Trophoblast cell (in vitro differentiated cells and primary cell): ENCODE results near the gene SERPINB1.
A peak's percentile ranks its signal among the peaks of the same experiment; 100 is the strongest.

Experiments used
- DNase-seq, 2 donors: peaks; one replicate each; pipeline ENCODE4 v3.0.0-alpha.2; 2016
- H2AFZ ChIP-seq: 2 replicates; pipeline ENCODE4 v1.6.1; 2013; ENCODE audit warnings: low read length, moderate library complexity, mild to moderate bottlenecking; ENCODE audit not compliant: insufficient read depth, poor library complexity
- H2AK5ac ChIP-seq: 2 replicates; pipeline ENCODE4 v1.6.1; 2013; ENCODE audit warnings: mild to moderate bottlenecking, low read length
- H2BK120ac ChIP-seq: 2 replicates; pipeline ENCODE4 v1.6.1; 2013; ENCODE audit warnings: low read length, mild to moderate bottlenecking, moderate library complexity; ENCODE audit not compliant: insufficient read depth, poor library complexity
- H2BK12ac ChIP-seq: 2 replicates; pipeline ENCODE4 v1.6.1; 2013; ENCODE audit warnings: mild to moderate bottlenecking, low read length, moderate library complexity
- H2BK5ac ChIP-seq: 2 replicates; pipeline ENCODE4 v1.6.1; 2013; ENCODE audit warnings: low read length, low read depth, moderate library complexity, mild to moderate bottlenecking; ENCODE audit not compliant: poor library complexity
- H3K14ac ChIP-seq: 2 replicates; pipeline ENCODE4 v1.6.1; 2013; ENCODE audit warnings: mild to moderate bottlenecking, low read length
- H3K18ac ChIP-seq: 2 replicates; pipeline ENCODE4 v1.6.1; 2013; ENCODE audit warnings: mild to moderate bottlenecking, low read length
- H3K23ac ChIP-seq: 2 replicates; pipeline ENCODE4 v1.6.1; 2013; ENCODE audit warnings: low read length
- H3K27ac ChIP-seq: 2 replicates; pipeline ENCODE4 v1.5.1; 2013; ENCODE audit warnings: low read depth, mild to moderate bottlenecking, inconsistent platforms, low read length, moderate library complexity
- H3K27me3 ChIP-seq: 2 replicates; pipeline ENCODE4 v1.6.1; 2013; ENCODE audit warnings: inconsistent platforms, mild to moderate bottlenecking, low read length, moderate library complexity; ENCODE audit not compliant: insufficient read depth
- H3K36me3 ChIP-seq, 2 experiments: 1 replicate in 1 of 2; 2 replicates in 1 of 2; pipeline ENCODE4 v1.6.1; 2013; ENCODE audit warnings: low read length in 2 of 2, mild to moderate bottlenecking in 2 of 2, moderate library complexity in 1 of 2; ENCODE audit not compliant: insufficient read depth in 2 of 2, control insufficient read depth in 1 of 2
- H3K4ac ChIP-seq: 2 replicates; pipeline ENCODE4 v1.6.1; 2013; ENCODE audit warnings: low read depth, mild to moderate bottlenecking, low read length, moderate library complexity
- H3K4me1 ChIP-seq, 2 experiments: 1 replicate in 1 of 2; 2 replicates in 1 of 2; pipeline ENCODE4 v1.6.1; 2013; ENCODE audit warnings: low read length in 2 of 2, mild to moderate bottlenecking in 2 of 2, moderate library complexity in 1 of 2; ENCODE audit not compliant: insufficient read depth in 2 of 2, control insufficient read depth in 1 of 2
- H3K4me2 ChIP-seq: 2 replicates; pipeline ENCODE4 v1.6.1; 2013; ENCODE audit warnings: inconsistent platforms, mild to moderate bottlenecking, low read length, moderate library complexity
- H3K4me3 ChIP-seq: 2 replicates; pipeline ENCODE4 v1.5.1; 2013; ENCODE audit warnings: mild to moderate bottlenecking, low read depth, low read length, inconsistent platforms
- H3K79me1 ChIP-seq: one replicate; pipeline ENCODE4 v1.6.1; 2013; ENCODE audit warnings: low read length
- H3K79me2 ChIP-seq: 2 replicates; pipeline ENCODE4 v1.6.1; 2013; ENCODE audit warnings: low read length, mild to moderate bottlenecking; ENCODE audit not compliant: control insufficient read depth, insufficient read depth, poor library complexity
- H3K9ac ChIP-seq: 2 replicates; pipeline ENCODE4 v1.6.1; 2013; ENCODE audit warnings: mild to moderate bottlenecking, low read length
- H3K9me3 ChIP-seq: 2 replicates; pipeline ENCODE4 v1.6.1; 2013; ENCODE audit warnings: low read depth, mild to moderate bottlenecking, control low read depth, inconsistent platforms, low read length; ENCODE audit not compliant: insufficient read depth
- H4K12ac ChIP-seq: 2 replicates; pipeline ENCODE4 v1.6.1; 2013; ENCODE audit warnings: low read depth, mild to moderate bottlenecking, low read length, moderate library complexity
- H4K8ac ChIP-seq: 2 replicates; pipeline ENCODE4 v1.6.1; 2013; ENCODE audit warnings: low read depth, mild to moderate bottlenecking, low read length, moderate library complexity
- H4K91ac ChIP-seq: one replicate; pipeline ENCODE4 v1.6.1; 2013; ENCODE audit warnings: low read depth, mild to moderate bottlenecking, low read length, moderate library complexity
- WGBS: extraction: QIAGEN DNeasy Blood & Tissue Kit; methylation state at CpG from one replicate; pipeline ENCODE4 v1.1.7; 2013; ENCODE audit warnings: missing lambda C conversion rate; ENCODE audit not compliant: insufficient read length, insufficient coverage; ENCODE audit errors: extremely low coverage; 5-methylcytosine and 5-hydroxymethylcytosine counted together

SERPINB1 gene

GRCh38 chr6:2826131-2826530, 15.5 kb downstream of the SERPINB1 start:
- H3K14ac ChIP-seq, result no peak overlapping the region
- H3K4me3 ChIP-seq, result no peak overlapping the region
- no peak overlapping the region for H3K4me2 ChIP-seq
- no peak overlapping the region for H3K18ac ChIP-seq
- H2BK120ac ChIP-seq, result no peak overlapping the region
- no peak overlapping the region for H4K8ac ChIP-seq
- H3K9ac ChIP-seq, result no peak overlapping the region
- H3K4me1 ChIP-seq, result no peaks in the 10 kb centered on the region
- H4K12ac ChIP-seq, result no peak overlapping the region
- H3K79me2 ChIP-seq, result no peaks in the 10 kb centered on the region
- no peak overlapping the region for H3K4ac ChIP-seq
- H3K79me1 ChIP-seq, result no peaks in the 10 kb centered on the region
- no CpG with 5 or more reads among the region's 2 CpGs for WGBS
- no peak for DNase-seq
- H3K27ac ChIP-seq, result no peak overlapping the region
- no peak overlapping the region for H2AK5ac ChIP-seq
- no peak overlapping the region for H2AFZ ChIP-seq
- no peak overlapping the region for H4K91ac ChIP-seq
- no peak overlapping the region for H3K23ac ChIP-seq
- H3K27me3 ChIP-seq, result no peaks in the 10 kb centered on the region
- no peak overlapping the region for H2BK12ac ChIP-seq
- no peaks in the 10 kb centered on the region for H3K36me3 ChIP-seq
- no peak overlapping the region for H2BK5ac ChIP-seq
- no peaks in the 10 kb centered on the region for H3K9me3 ChIP-seq

GRCh38 chr6:2823104-2823850, 18.4 kb downstream of the SERPINB1 start:
- H3K4me1 ChIP-seq, result no peaks in the 10 kb centered on the region
- no peak overlapping the region for H3K4me2 ChIP-seq
- H3K79me2 ChIP-seq, result no peaks in the 10 kb centered on the region
- H2AFZ ChIP-seq, result no peak overlapping the region
- no peak overlapping the region for H2AK5ac ChIP-seq
- H4K8ac ChIP-seq, result no peak overlapping the region
- no peak overlapping the region for H4K91ac ChIP-seq
- H2BK120ac ChIP-seq, result no peak overlapping the region
- no peak overlapping the region for H3K27ac ChIP-seq
- WGBS, result no CpG with 5 or more reads among the region's 7 CpGs
- no peak overlapping the region for H3K4ac ChIP-seq
- no peaks in the 10 kb centered on the region for H3K27me3 ChIP-seq
- H3K9me3 ChIP-seq, result no peaks in the 10 kb centered on the region
- H3K36me3 ChIP-seq, result no peaks in the 10 kb centered on the region
- H2BK5ac ChIP-seq, result no peak overlapping the region
- peak overlapping the region; percentile 46 for H3K23ac ChIP-seq
- H3K4me3 ChIP-seq, result no peak overlapping the region
- no peaks in the 10 kb centered on the region for H3K79me1 ChIP-seq
- H3K9ac ChIP-seq, result no peak overlapping the region
- H3K18ac ChIP-seq, result no peak overlapping the region
- H2BK12ac ChIP-seq, result no peak overlapping the region
- no peak overlapping the region for H3K14ac ChIP-seq
- H4K12ac ChIP-seq, result no peak overlapping the region
- no peak for DNase-seq

GRCh38 chr6:2821554-2821953, 20.1 kb downstream of the SERPINB1 start:
- no peaks in the 10 kb centered on the region for H3K79me2 ChIP-seq
- no peaks in the 10 kb centered on the region for H3K36me3 ChIP-seq
- no peaks in the 10 kb centered on the region for H3K27me3 ChIP-seq
- H2BK120ac ChIP-seq, result no peak overlapping the region
- no peak overlapping the region for H2BK5ac ChIP-seq
- H3K23ac ChIP-seq, result no peak overlapping the region
- H3K9ac ChIP-seq, result no peak overlapping the region
- no peak overlapping the region for H3K4ac ChIP-seq
- no peaks in the 10 kb centered on the region for H3K9me3 ChIP-seq
- H4K8ac ChIP-seq, result no peak overlapping the region
- no peak overlapping the region for H2AFZ ChIP-seq
- H4K91ac ChIP-seq, result no peak overlapping the region
- no peak for DNase-seq
- no CpG with 5 or more reads among the region's 3 CpGs for WGBS
- H3K4me2 ChIP-seq, result no peak overlapping the region
- H2AK5ac ChIP-seq, result no peak overlapping the region
- no peaks in the 10 kb centered on the region for H3K4me1 ChIP-seq
- no peak overlapping the region for H4K12ac ChIP-seq
- H3K27ac ChIP-seq, result no peak overlapping the region
- no peak overlapping the region for H3K18ac ChIP-seq
- no peak overlapping the region for H3K4me3 ChIP-seq
- H3K14ac ChIP-seq, result no peak overlapping the region
- H2BK12ac ChIP-seq, result no peak overlapping the region
- H3K79me1 ChIP-seq, result no peaks in the 10 kb centered on the region

- no CpG with 5 or more reads among the region's 2 CpGs for WGBS
Measured at GRCh38 chr6:2820415-2820814, 21.2 kb downstream of the SERPINB1 start.

More at GRCh38 chr6:2820415-2820814, 21.2 kb downstream of the SERPINB1 start:
- no peak overlapping the region for H2BK12ac ChIP-seq
- no peak overlapping the region for H2AK5ac ChIP-seq
- no peaks in the 10 kb centered on the region for H3K4me1 ChIP-seq
- H2BK5ac ChIP-seq, result no peak overlapping the region
- no peak overlapping the region for H3K4ac ChIP-seq
- H3K27me3 ChIP-seq, result no peaks in the 10 kb centered on the region
- no peak overlapping the region for H3K18ac ChIP-seq
- DNase-seq, result no peak
- no peak overlapping the region for H2BK120ac ChIP-seq
- H3K4me2 ChIP-seq, result no peak overlapping the region
- no peaks in the 10 kb centered on the region for H3K79me1 ChIP-seq
- no peak overlapping the region for H3K14ac ChIP-seq
- H2AFZ ChIP-seq, result no peak overlapping the region
- H3K27ac ChIP-seq, result no peak overlapping the region
- no peaks in the 10 kb centered on the region for H3K9me3 ChIP-seq
- H4K12ac ChIP-seq, result no peak overlapping the region
- no peak overlapping the region for H3K23ac ChIP-seq
- no peak overlapping the region for H4K91ac ChIP-seq
- no peak overlapping the region for H3K9ac ChIP-seq
- no peaks in the 10 kb centered on the region for H3K36me3 ChIP-seq
- H3K79me2 ChIP-seq, result no peaks in the 10 kb centered on the region
- no peak overlapping the region for H4K8ac ChIP-seq
- no peak overlapping the region for H3K4me3 ChIP-seq
